ENCODE measurements around the gene SCIN. TPM values are rescaled to one million over a fixed set of nuclear protein-coding genes. Genes with fewer than 3 reads are reported as not detected.

The SCIN gene
- total RNA-seq, 1 experiment from 2014 or later: not detected

GRCh38 chr7:12573885-12574284, 3.4 kb downstream of the SCIN start:
- no peaks in the 10 kb centered on the region for H3K9me3 Mint-ChIP-seq (ENCODE audit: unreplicated experiment)
- intact Hi-C loops (cut with micrococcal nuclease): no loop called here
- H3K27ac Mint-ChIP-seq (ENCODE audit: low read depth, unreplicated experiment): no peak overlapping the region
- BruUV-seq (replicated peaks): no TSS peak
- H3K27me3 Mint-ChIP-seq (ENCODE audit: insufficient read depth, unreplicated experiment): no peaks in the 10 kb centered on the region
- no peak for DNase-seq (ENCODE audit: unreplicated experiment)
- no peak overlapping the region for H3K4me3 Mint-ChIP-seq (ENCODE audit: unreplicated experiment)
- TF ChIP-seq CTCF (IDR thresholded peaks at IDR 0.05; ENCODE audit: unreplicated experiment): no peak
- peaks cover 6% of the 10 kb centered on the region for H3K4me1 Mint-ChIP-seq (ENCODE audit: insufficient read depth, unreplicated experiment)
- ChIA-PET POLR2A (no interaction called here), CTCF (no interaction called here)
- H3K36me3 Mint-ChIP-seq (ENCODE audit: insufficient read depth, unreplicated experiment): no peaks in the 10 kb centered on the region

- intact Hi-C loops (cut with micrococcal nuclease): no loop called here
- no peak for DNase-seq (ENCODE audit: unreplicated experiment)
- no peak for TF ChIP-seq CTCF (IDR thresholded peaks at IDR 0.05; ENCODE audit: unreplicated experiment)
- CTCF ChIA-PET: interaction anchor here (1.5 kb wide), 1 partner anchor 54 kb away, joined by 4 read pairs; no protein-coding TSS in a partner anchor
- no peaks in the 10 kb centered on the region for H3K9me3 Mint-ChIP-seq (ENCODE audit: unreplicated experiment)
- no peaks in the 10 kb centered on the region for H3K4me1 Mint-ChIP-seq (ENCODE audit: insufficient read depth, unreplicated experiment)
- no peaks in the 10 kb centered on the region for H3K36me3 Mint-ChIP-seq (ENCODE audit: insufficient read depth, unreplicated experiment)
- no peak overlapping the region for H3K4me3 Mint-ChIP-seq (ENCODE audit: unreplicated experiment)
- no TSS peak for BruUV-seq (replicated peaks)
- H3K27ac Mint-ChIP-seq (ENCODE audit: low read depth, unreplicated experiment): no peak overlapping the region
- POLR2A ChIA-PET: interaction anchor here (1.5 kb wide), 1 partner anchor 28 kb away, joined by 5 read pairs; no protein-coding TSS in a partner anchor
- no peaks in the 10 kb centered on the region for H3K27me3 Mint-ChIP-seq (ENCODE audit: insufficient read depth, unreplicated experiment)
Observed at GRCh38 chr7:12578930-12579640, 8.6 kb downstream of the SCIN start.

- intact Hi-C loops (cut with micrococcal nuclease): no loop called here
- no peak overlapping the region for H3K4me3 Mint-ChIP-seq (ENCODE audit: unreplicated experiment)
- BruUV-seq (replicated peaks): no TSS peak
Observed at GRCh38 chr7:12581897-12582296, 11.4 kb downstream of the SCIN start.

GRCh38 chr7:12582362-12582761, 11.8 kb downstream of the SCIN start:
- TF ChIP-seq CTCF (IDR thresholded peaks at IDR 0.05; ENCODE audit: unreplicated experiment): no peak
- POLR2A ChIA-PET: no interaction called here
- Mint-ChIP-seq H3K36me3 (ENCODE audit: insufficient read depth, unreplicated experiment) (no peaks in the 10 kb centered on the region), H3K27ac (ENCODE audit: low read depth, unreplicated experiment) (no peak overlapping the region), H3K4me3 (ENCODE audit: unreplicated experiment) (no peak overlapping the region), H3K27me3 (ENCODE audit: insufficient read depth, unreplicated experiment) (no peaks in the 10 kb centered on the region), H3K4me1 (ENCODE audit: insufficient read depth, unreplicated experiment) (no peaks in the 10 kb centered on the region), H3K9me3 (ENCODE audit: unreplicated experiment) (no peaks in the 10 kb centered on the region)
- CTCF ChIA-PET: interaction anchor here (0.8 kb wide), 1 partner anchor 13 kb away, joined by 3 read pairs; no protein-coding TSS in a partner anchor
- no peak for DNase-seq (ENCODE audit: unreplicated experiment)
- no TSS peak for BruUV-seq (replicated peaks)
- intact Hi-C loops (cut with micrococcal nuclease): no loop called here

More at GRCh38 chr7:12581897-12582296, 11.4 kb downstream of the SCIN start:
- Mint-ChIP-seq H3K36me3 (ENCODE audit: insufficient read depth, unreplicated experiment) (no peaks in the 10 kb centered on the region), H3K27ac (ENCODE audit: low read depth, unreplicated experiment) (no peak overlapping the region), H3K4me1 (ENCODE audit: insufficient read depth, unreplicated experiment) (no peaks in the 10 kb centered on the region), H3K27me3 (ENCODE audit: insufficient read depth, unreplicated experiment) (no peaks in the 10 kb centered on the region), H3K9me3 (ENCODE audit: unreplicated experiment) (no peaks in the 10 kb centered on the region)
- CTCF ChIA-PET: interaction anchor here (0.8 kb wide), 1 partner anchor 13 kb away, joined by 3 read pairs; no protein-coding TSS in a partner anchor
- DNase-seq (ENCODE audit: unreplicated experiment): no peak
- POLR2A ChIA-PET: no interaction called here
- no peak for TF ChIP-seq CTCF (IDR thresholded peaks at IDR 0.05; ENCODE audit: unreplicated experiment)

Measured in MCF 10A (cell line).